H54 (cell line): ENCODE measurements around the gene ARHGAP35.
A peak's percentile ranks its signal among the peaks of the same experiment; 100 is the strongest.
"Not testable (repeated sequence)": the region's sequence is repeated elsewhere in the genome, so short reads cannot be mapped to it uniquely, and the experiment has no call there.

Source experiments
- DNase-seq: peaks from one replicate; pipeline ENCODE4 v3.0.0; 2011; ENCODE audit warnings: low spot score, mixed read lengths; ENCODE audit not compliant: insufficient read length
- FAIRE-seq: peaks from 3 replicates; lab custom pipeline; 2011; peaks lifted over from hg19 to GRCh38; lab: Jason Lieb, UNC
- POLR2A ChIP-seq: IDR thresholded peaks from 2 replicates; pipeline ENCODE4 v1.6.1; 2011; ENCODE audit warnings: low read depth, mild to moderate bottlenecking, low read length

The ARHGAP35 gene

GRCh38 chr19:46872967-46873366 lies 12.2 kb downstream of the ARHGAP35 start:
- no peak for DNase-seq
- no peak for FAIRE-seq
- TF ChIP-seq POLR2A = no peak

- no peak for FAIRE-seq
- TF ChIP-seq POLR2A = no peak
These were observed 14.4 kb downstream of the ARHGAP35 start for GRCh38 chr19:46875234-46875633.

GRCh38 chr19:46875657-46876056 lies 14.9 kb downstream of the ARHGAP35 start:
- DNase-seq = no peak
- TF ChIP-seq POLR2A = no peak
- FAIRE-seq = no peak

More at GRCh38 chr19:46875234-46875633, 14.4 kb downstream of the ARHGAP35 start:
- DNase-seq = no peak

- DNase-seq = no peak
- peak; percentile 74 for FAIRE-seq
- TF ChIP-seq POLR2A = no peak
These were observed 18.0 kb downstream of the ARHGAP35 start for GRCh38 chr19:46878613-46879375.

- TF ChIP-seq POLR2A = no peak
- FAIRE-seq = no peak
- no peak for DNase-seq
These were observed 19.6 kb downstream of the ARHGAP35 start for GRCh38 chr19:46880431-46880830.

- no peak for FAIRE-seq
- DNase-seq = no peak
These were observed 20.3 kb downstream of the ARHGAP35 start for GRCh38 chr19:46881092-46881491.

GRCh38 chr19:46882034-46882433 lies 21.2 kb downstream of the ARHGAP35 start:
- DNase-seq = no peak
- no peak for FAIRE-seq
- no peak for TF ChIP-seq POLR2A

More at GRCh38 chr19:46881092-46881491, 20.3 kb downstream of the ARHGAP35 start:
- no peak for TF ChIP-seq POLR2A

GRCh38 chr19:46882751-46883150 lies 22.0 kb downstream of the ARHGAP35 start:
- DNase-seq, FAIRE-seq: not testable (repeated sequence)

- DNase-seq (no peak), FAIRE-seq (no peak)
- no peak for TF ChIP-seq POLR2A
These were observed 24.6 kb downstream of the ARHGAP35 start for GRCh38 chr19:46885411-46885810.

GRCh38 chr19:46886546-46887239 lies 25.9 kb downstream of the ARHGAP35 start:
- FAIRE-seq = peak; percentile 78
- TF ChIP-seq POLR2A = no peak
- no peak for DNase-seq

GRCh38 chr19:46887240-46887782 lies 26.5 kb downstream of the ARHGAP35 start:
- FAIRE-seq = no peak
- no peak for DNase-seq
- TF ChIP-seq POLR2A = no peak

GRCh38 chr19:46890423-46891170 lies 29.8 kb downstream of the ARHGAP35 start:
- peak; percentile 65 for FAIRE-seq
- no peak for DNase-seq
- TF ChIP-seq POLR2A = no peak

- DNase-seq = no peak
- FAIRE-seq = no peak
- no peak for TF ChIP-seq POLR2A
These were observed 31.7 kb downstream of the ARHGAP35 start for GRCh38 chr19:46892252-46893179.
